Body of pancreas (tissue), 4 donors: ENCODE measurements around the gene CRNKL1. TPM values are rescaled to one million over a fixed set of nuclear protein-coding genes. Genes with fewer than 3 reads are reported as not detected.
A peak's percentile ranks its signal among the peaks of the same experiment; 100 is the strongest.

Source experiments
- ATAC-seq: fragments of 150-250 bp; one replicate; pipeline ENCODE4 v1.9.1; 2016
- DNase-seq, 4 donors: peaks; one replicate each; pipeline ENCODE4 v3.0.0-alpha.2; 2019
- H3K27ac ChIP-seq, 4 donors: fragments of 200-600 bp; sonication (generic); 1 replicate in 3 of 4; 2 replicates in 1 of 4; pipeline versions ENCODE4 v1.5.1 to v1.6.1; 2016 to 2019; ENCODE audit warnings: mild to moderate bottlenecking in 1 of 4, mixed read lengths in 1 of 4, moderate library complexity in 1 of 4
- H3K27me3 ChIP-seq, 2 donors: fragments of 200-600 bp; sonication (generic); one replicate each; pipeline ENCODE4 v1.6.0; 2016; ENCODE audit warnings: mild to moderate bottlenecking in 1 of 2
- H3K36me3 ChIP-seq, 2 donors: fragments of 200-600 bp; sonication (generic); replicated peaks in 1 of 2; 2 replicates each; pipeline ENCODE4 v1.5.1; 2016; ENCODE audit warnings: low read depth in 2 of 2; ENCODE audit not compliant: insufficient read depth in 1 of 2
- H3K4me1 ChIP-seq: fragments of 200-600 bp; sonication (generic); one replicate; pipeline ENCODE4 v1.6.0; 2016
- H3K4me3 ChIP-seq, 2 donors: fragments of 200-600 bp; sonication (generic); 1 replicate in 1 of 2; 2 replicates in 1 of 2; pipeline ENCODE4 v1.5.1; 2016 to 2019
- H3K9me3 ChIP-seq, 3 donors: fragments of 200-600 bp; sonication (generic); 1 replicate in 2 of 3; 2 replicates in 1 of 3; pipeline ENCODE4 v1.5.1; 2016
- CTCF ChIP-seq, 7 experiments: fragments of 450-650 bp in 4 of 7; fragments of 200-600 bp in 3 of 7; sonication (generic) in 3 of 7; IDR thresholded peaks; one replicate each; pipeline ENCODE4 v1.5.1; 2016 to 2019; ENCODE audit warnings: antibody characterized with exemption in 7 of 7
- POLR2A ChIP-seq, 3 donors: fragments of 450-650 bp; IDR thresholded peaks; one replicate each; pipeline ENCODE4 v1.6.1; 2016; ENCODE audit warnings: antibody characterized with exemption in 3 of 3, mild to moderate bottlenecking in 2 of 3
- WGBS, 2 donors: methylation state at CpG; one replicate each; pipeline ENCODE4 v1.1.5; 2017; 5-methylcytosine and 5-hydroxymethylcytosine counted together
- intact Hi-C: fragments of 100-400 bp; cut with DNase I; formaldehyde crosslinking; loops from one replicate; pipeline ENCODE4 v1.15.1; 2023
- total RNA-seq, 2 donors: library from RNA; depleted of rRNA; stranded (reverse); fragments of >200 nt; gene quantifications; one replicate each; pipeline ENCODE4 v1.1.0, GENCODE V29; 2016

The CRNKL1 gene
- total RNA-seq, 2 donors from 2014 or later = 12.5 to 28.3 TPM

DNA sequence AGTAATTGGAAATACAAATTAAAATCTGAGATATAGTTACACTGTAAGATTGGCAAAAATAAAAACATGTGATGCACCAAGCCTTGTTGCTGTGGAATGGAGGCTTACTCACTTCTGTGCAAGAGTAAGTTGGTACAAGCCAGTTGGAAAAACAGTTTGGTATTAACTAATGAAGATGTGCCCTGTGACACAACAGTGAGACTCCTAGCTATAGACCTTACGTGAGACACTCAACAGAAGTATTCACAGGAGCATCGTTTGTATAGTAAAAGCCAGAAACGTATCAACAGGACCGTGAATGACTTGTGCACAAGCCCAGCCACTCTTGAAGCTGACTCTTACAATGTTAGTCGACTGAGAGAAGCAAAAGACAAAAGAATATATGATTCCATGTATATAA, 20.5 kb downstream of the CRNKL1 start:
- H3K4me1 ChIP-seq = peaks cover 12% of the 10 kb centered on the region
- 80 to 82% methylated on average over 5 of the region's 5 CpGs for WGBS, 2 donors
- DNase-seq (no peak), ATAC-seq (no peak)
- H3K27me3 ChIP-seq = no peaks in the 10 kb centered on the region
- intact Hi-C loops = no loop called here
- peaks cover 0 to 40% of the 10 kb centered on the region in 2 donors for H3K36me3 ChIP-seq
- H3K9me3 ChIP-seq = no peaks in the 10 kb centered on the region
- no peak overlapping the region for H3K27ac ChIP-seq
- TF ChIP-seq POLR2A (IDR thresholded peaks at IDR 0.05) (no peak), CTCF (IDR thresholded peaks at IDR 0.05) (no peak)
- H3K4me3 ChIP-seq = no peak overlapping the region

GRCh38 chr20:20027284-20027683, 25.0 kb downstream of the CRNKL1 start:
- H3K27me3 ChIP-seq = no peaks in the 10 kb centered on the region

GRCh38 chr20:20024942-20025341, 27.3 kb downstream of the CRNKL1 start:
- H3K9me3 ChIP-seq = no peaks in the 10 kb centered on the region
- TF ChIP-seq CTCF (IDR thresholded peaks at IDR 0.05) = no peak
- TF ChIP-seq POLR2A (IDR thresholded peaks at IDR 0.05) = no peak
- H3K27ac ChIP-seq = no peak overlapping the region
- ATAC-seq (no peak), DNase-seq (no peak)
- intact Hi-C loops = no loop called here
- H3K36me3 ChIP-seq = peaks cover 0 to 2% of the 10 kb centered on the region in 2 donors
- no peak overlapping the region for H3K4me3 ChIP-seq
- H3K27me3 ChIP-seq = no peaks in the 10 kb centered on the region
- peaks cover 22% of the 10 kb centered on the region for H3K4me1 ChIP-seq

More at GRCh38 chr20:20027284-20027683, 25.0 kb downstream of the CRNKL1 start:
- Histone ChIP-seq H3K4me1 (peaks cover 15% of the 10 kb centered on the region), H3K9me3 (no peaks in the 10 kb centered on the region), H3K4me3 (no peak overlapping the region), H3K36me3 (peaks cover 0 to 9% of the 10 kb centered on the region in 2 donors), H3K27ac (peak overlapping the region in 2 of 4 donors; percentile 52 to 70)
- intact Hi-C loops = no loop called here
- 32 to 37% methylated on average over 2 of the region's 2 CpGs for WGBS, 2 donors
- TF ChIP-seq POLR2A (IDR thresholded peaks at IDR 0.05) (no peak), CTCF (IDR thresholded peaks at IDR 0.05) (no peak)
- DNase-seq = no peak
- peak; percentile 86 for ATAC-seq

GRCh38 chr20:20023395-20023794, 28.9 kb downstream of the CRNKL1 start:
- WGBS, 2 donors = 90 to 91% methylated on average over 3 of the region's 3 CpGs
- Histone ChIP-seq H3K27me3 (no peaks in the 10 kb centered on the region), H3K27ac (no peak overlapping the region), H3K4me1 (peaks cover 38% of the 10 kb centered on the region), H3K9me3 (no peaks in the 10 kb centered on the region), H3K36me3 (peaks cover 0 to 2% of the 10 kb centered on the region in 2 donors), H3K4me3 (no peak overlapping the region)
- no peak for DNase-seq
- intact Hi-C loops = no loop called here
- no peak for TF ChIP-seq CTCF (IDR thresholded peaks at IDR 0.05)
- TF ChIP-seq POLR2A (IDR thresholded peaks at IDR 0.05) = no peak
- ATAC-seq = no peak

DNA sequence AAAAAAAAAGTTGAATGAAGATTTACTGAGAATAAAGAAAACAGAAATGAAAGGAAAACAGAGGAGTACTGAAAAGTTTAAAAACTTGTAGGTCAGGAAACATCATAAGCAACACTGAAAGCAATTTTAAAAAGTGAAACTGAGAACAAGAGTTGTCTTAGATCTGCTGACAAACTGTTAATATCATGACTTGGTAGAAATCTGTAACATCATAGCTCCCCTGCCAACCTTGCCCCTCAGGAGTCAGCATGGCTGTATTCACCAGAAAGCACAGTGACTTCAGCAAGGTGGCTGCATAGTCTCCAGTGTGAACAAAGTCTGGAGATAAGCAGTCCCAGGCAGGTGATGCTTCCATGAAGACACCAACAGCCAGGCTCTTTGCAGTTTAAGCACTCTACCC, 29.8 kb downstream of the CRNKL1 start:
- DNase-seq (no peak), ATAC-seq (no peak)
- H3K36me3 ChIP-seq = peaks cover 0 to 2% of the 10 kb centered on the region in 2 donors
- TF ChIP-seq POLR2A (IDR thresholded peaks at IDR 0.05) = no peak
- no peak for TF ChIP-seq CTCF (IDR thresholded peaks at IDR 0.05)
- intact Hi-C loops = no loop called here
- no peak overlapping the region for H3K4me3 ChIP-seq
- no peak overlapping the region for H3K27ac ChIP-seq
- H3K9me3 ChIP-seq = no peaks in the 10 kb centered on the region
- H3K4me1 ChIP-seq = peaks cover 39% of the 10 kb centered on the region
- H3K27me3 ChIP-seq = no peaks in the 10 kb centered on the region
